Suprapubic skin (tissue), 4 donors: ENCODE results near the gene NPLOC4. TPM values are rescaled to one million over a fixed set of nuclear protein-coding genes. Genes with fewer than 3 reads are reported as not detected.

Experiments used
- DNase-seq, 2 donors: peaks; one replicate each; pipeline ENCODE4 v3.0.0-alpha.2; 2019; ENCODE audit warnings: low spot score in 2 of 2
- H3K27ac ChIP-seq: fragments of 200-600 bp; sonication (generic); one replicate; pipeline ENCODE4 v1.5.1; 2019
- H3K27me3 ChIP-seq: fragments of 200-600 bp; sonication (generic); one replicate; pipeline ENCODE4 v1.5.1; 2019
- H3K36me3 ChIP-seq: fragments of 200-600 bp; sonication (generic); one replicate; pipeline ENCODE4 v1.5.1; 2019
- H3K4me1 ChIP-seq: fragments of 200-600 bp; sonication (generic); one replicate; pipeline ENCODE4 v1.5.1; 2019
- H3K4me3 ChIP-seq: fragments of 200-600 bp; sonication (generic); one replicate; pipeline ENCODE4 v1.5.1; 2019; ENCODE audit warnings: mild to moderate bottlenecking
- H3K9me3 ChIP-seq: fragments of 200-600 bp; sonication (generic); one replicate; pipeline ENCODE4 v1.5.1; 2019
- CTCF ChIP-seq, 2 donors: fragments of 200-600 bp in 1 of 2; fragments of 450-650 bp in 1 of 2; sonication (generic) in 1 of 2; IDR thresholded peaks; one replicate each; pipeline ENCODE4 v1.5.1; 2016 to 2019; ENCODE audit warnings: antibody characterized with exemption in 2 of 2, mild to moderate bottlenecking in 1 of 2, moderate library complexity in 1 of 2
- EP300 ChIP-seq: sonication (generic); formaldehyde crosslinking; IDR thresholded peaks from one replicate; pipeline ENCODE4 v1.6.1; 2017; ENCODE audit warnings: antibody characterized with exemption
- POLR2A ChIP-seq, 2 donors: fragments of 450-650 bp; IDR thresholded peaks; one replicate each; pipeline ENCODE4 v1.6.1; 2017; ENCODE audit warnings: antibody characterized with exemption in 2 of 2, mild to moderate bottlenecking in 2 of 2, moderate library complexity in 2 of 2
- POLR2AphosphoS5 ChIP-seq, 3 donors: sonication (generic); formaldehyde crosslinking; IDR thresholded peaks; one replicate each; pipeline ENCODE4 v1.6.1; 2017; ENCODE audit warnings: antibody characterized with exemption in 3 of 3
- WGBS: methylation state at CpG from one replicate; pipeline ENCODE4 v1.1.5; 2018; 5-methylcytosine and 5-hydroxymethylcytosine counted together
- total RNA-seq, 4 donors: library from RNA; depleted of rRNA; stranded (reverse); fragments of >200 nt; gene quantifications; one replicate each; pipeline ENCODE4 v1.1.0, GENCODE V29; 2016

The NPLOC4 gene
- total RNA-seq, 4 donors from 2014 or later, result 77.1 to 115 (median 91.7) TPM

GRCh38 chr17:81551458-81552243, 85.3 kb downstream of the NPLOC4 start:
- Histone ChIP-seq H3K4me3 (peak overlapping the region; percentile 99), H3K4me1 (peaks cover 28% of the 10 kb centered on the region), H3K36me3 (peaks cover 36% of the 10 kb centered on the region), H3K9me3 (no peaks in the 10 kb centered on the region), H3K27ac (peak overlapping the region; percentile 74), H3K27me3 (no peaks in the 10 kb centered on the region)
- TF ChIP-seq POLR2AphosphoS5 (IDR thresholded peaks at IDR 0.05), result no peak
- TF ChIP-seq EP300, result no peak
- TF ChIP-seq CTCF (IDR thresholded peaks at IDR 0.05), result no peak
- TF ChIP-seq POLR2A (IDR thresholded peaks at IDR 0.05), result no peak
- DNase-seq, result no peak
- 0% methylated on average over 4 of the region's 69 CpGs for WGBS

- Histone ChIP-seq H3K36me3 (peaks cover 39% of the 10 kb centered on the region), H3K27ac (no peak overlapping the region), H3K4me1 (peaks cover 28% of the 10 kb centered on the region), H3K27me3 (no peaks in the 10 kb centered on the region), H3K4me3 (peak overlapping the region; percentile 99), H3K9me3 (no peaks in the 10 kb centered on the region)
- TF ChIP-seq POLR2A (IDR thresholded peaks at IDR 0.05) (no peak), POLR2AphosphoS5 (IDR thresholded peaks at IDR 0.05) (no peak), EP300 (no peak), CTCF (IDR thresholded peaks at IDR 0.05) (no peak)
- 50% methylated on average over 8 of the region's 27 CpGs for WGBS
- no peak for DNase-seq
Measured at GRCh38 chr17:81550830-81551457, 86.0 kb downstream of the NPLOC4 start.

GRCh38 chr17:81550285-81550684, 86.6 kb downstream of the NPLOC4 start:
- WGBS, result 85% methylated on average over 4 of the region's 15 CpGs
- peaks cover 46% of the 10 kb centered on the region for H3K36me3 ChIP-seq

GRCh38 chr17:81549826-81550225, 87.1 kb downstream of the NPLOC4 start:
- 98% methylated on average over 7 of the region's 8 CpGs for WGBS
- H3K36me3 ChIP-seq, result peaks cover 50% of the 10 kb centered on the region

More at GRCh38 chr17:81550285-81550684, 86.6 kb downstream of the NPLOC4 start:
- H3K27ac ChIP-seq, result no peak overlapping the region
- DNase-seq, result no peak
- H3K4me1 ChIP-seq, result peaks cover 28% of the 10 kb centered on the region
- no peak for TF ChIP-seq CTCF (IDR thresholded peaks at IDR 0.05)
- no peak for TF ChIP-seq POLR2AphosphoS5 (IDR thresholded peaks at IDR 0.05)
- TF ChIP-seq POLR2A (IDR thresholded peaks at IDR 0.05), result no peak
- no peak for TF ChIP-seq EP300
- H3K4me3 ChIP-seq, result no peak overlapping the region
- H3K9me3 ChIP-seq, result no peaks in the 10 kb centered on the region
- no peaks in the 10 kb centered on the region for H3K27me3 ChIP-seq

More at GRCh38 chr17:81549826-81550225, 87.1 kb downstream of the NPLOC4 start:
- Histone ChIP-seq H3K9me3 (no peaks in the 10 kb centered on the region), H3K27me3 (no peaks in the 10 kb centered on the region), H3K4me3 (no peak overlapping the region), H3K27ac (no peak overlapping the region), H3K4me1 (peaks cover 28% of the 10 kb centered on the region)
- peak in 1 of 2 donors; percentile 78 for DNase-seq
- no peak for TF ChIP-seq CTCF (IDR thresholded peaks at IDR 0.05)
- no peak for TF ChIP-seq POLR2AphosphoS5 (IDR thresholded peaks at IDR 0.05)
- TF ChIP-seq POLR2A (IDR thresholded peaks at IDR 0.05), result no peak
- no peak for TF ChIP-seq EP300
